GM21390 (cell line): ENCODE measurements around the gene LDLR.

Experiments used
- ATAC-seq: cut with Tn5 transposase; IDR thresholded peaks from one replicate; pipeline ENCODE4 v1.9.1; 2021; ENCODE audit not compliant: unreplicated experiment

The LDLR gene

DNA sequence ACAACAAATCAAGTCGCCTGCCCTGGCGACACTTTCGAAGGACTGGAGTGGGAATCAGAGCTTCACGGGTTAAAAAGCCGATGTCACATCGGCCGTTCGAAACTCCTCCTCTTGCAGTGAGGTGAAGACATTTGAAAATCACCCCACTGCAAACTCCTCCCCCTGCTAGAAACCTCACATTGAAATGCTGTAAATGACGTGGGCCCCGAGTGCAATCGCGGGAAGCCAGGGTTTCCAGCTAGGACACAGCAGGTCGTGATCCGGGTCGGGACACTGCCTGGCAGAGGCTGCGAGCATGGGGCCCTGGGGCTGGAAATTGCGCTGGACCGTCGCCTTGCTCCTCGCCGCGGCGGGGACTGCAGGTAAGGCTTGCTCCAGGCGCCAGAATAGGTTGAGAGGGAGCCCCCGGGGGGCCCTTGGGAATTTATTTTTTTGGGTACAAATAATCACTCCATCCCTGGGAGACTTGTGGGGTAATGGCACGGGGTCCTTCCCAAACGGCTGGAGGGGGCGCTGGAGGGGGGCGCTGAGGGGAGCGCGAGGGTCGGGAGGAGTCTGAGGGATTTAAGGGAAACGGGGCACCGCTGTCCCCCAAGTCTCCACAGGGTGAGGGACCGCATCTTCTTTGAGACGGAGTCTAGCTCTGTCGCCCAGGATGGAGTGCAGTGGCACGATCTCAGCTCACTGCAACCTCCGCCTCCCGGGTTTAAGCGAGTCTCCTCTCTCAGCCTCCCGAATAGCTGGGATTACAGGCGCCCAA is at the start of gene LDLR:
Gene LDLR, plus strand, starts transcription at position 210 of the 760 bp plus-strand sequence. Its CDS starts 86 bp downstream, at position 296.
- ATAC-seq, result no peak

DNA sequence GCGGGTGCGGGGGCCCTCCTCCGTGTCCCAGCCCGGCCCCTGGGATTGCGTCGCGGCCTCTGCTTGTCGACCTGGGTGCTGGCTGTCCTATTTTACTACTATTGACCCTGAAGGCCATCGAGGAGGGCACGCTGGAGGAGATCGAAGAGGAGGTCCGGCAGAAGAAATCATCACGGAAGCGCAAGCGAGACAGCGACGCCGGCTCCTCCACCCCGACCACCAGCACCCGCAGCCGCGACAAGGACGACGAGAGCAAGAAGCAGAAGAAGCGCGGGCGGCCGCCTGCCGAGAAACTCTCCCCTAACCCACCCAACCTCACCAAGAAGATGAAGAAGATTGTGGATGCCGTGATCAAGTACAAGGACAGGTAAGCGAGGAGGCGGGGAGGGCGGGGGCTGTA is 48.1 kb upstream of the LDLR start:
- ATAC-seq, result no peak

DNA sequence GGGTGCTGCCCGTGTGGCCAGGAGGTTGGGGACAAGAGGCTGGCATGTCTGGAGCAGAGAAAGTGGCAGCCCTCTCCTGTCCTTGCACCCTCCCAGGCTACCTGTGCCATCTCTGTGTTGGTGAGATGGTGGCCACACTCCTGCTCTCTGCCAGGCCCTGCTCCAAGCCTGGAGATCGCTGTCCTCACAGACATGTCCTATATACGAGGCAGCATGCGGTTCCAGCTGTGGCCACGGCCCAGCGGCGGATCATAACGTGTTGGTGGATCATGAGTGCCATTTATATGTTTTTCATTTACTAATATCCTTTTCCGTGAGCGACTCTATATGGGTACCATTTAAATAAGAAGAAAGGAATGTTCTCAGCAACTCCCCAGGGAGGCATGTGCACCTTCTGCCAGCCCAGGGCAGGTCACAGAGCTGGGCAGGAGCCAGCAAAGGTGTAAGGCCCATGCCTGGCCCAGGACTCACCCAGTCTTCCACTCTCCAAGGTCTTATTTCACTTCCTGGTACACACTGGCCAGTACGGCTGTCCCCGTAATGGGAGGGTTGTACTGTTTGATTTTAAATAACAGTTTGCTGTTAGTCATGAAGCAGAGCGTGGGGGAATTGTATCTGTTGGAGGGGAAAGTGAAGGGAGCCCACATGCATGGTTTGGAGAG is 47.2 kb upstream of the LDLR start:
- no peak for ATAC-seq

DNA sequence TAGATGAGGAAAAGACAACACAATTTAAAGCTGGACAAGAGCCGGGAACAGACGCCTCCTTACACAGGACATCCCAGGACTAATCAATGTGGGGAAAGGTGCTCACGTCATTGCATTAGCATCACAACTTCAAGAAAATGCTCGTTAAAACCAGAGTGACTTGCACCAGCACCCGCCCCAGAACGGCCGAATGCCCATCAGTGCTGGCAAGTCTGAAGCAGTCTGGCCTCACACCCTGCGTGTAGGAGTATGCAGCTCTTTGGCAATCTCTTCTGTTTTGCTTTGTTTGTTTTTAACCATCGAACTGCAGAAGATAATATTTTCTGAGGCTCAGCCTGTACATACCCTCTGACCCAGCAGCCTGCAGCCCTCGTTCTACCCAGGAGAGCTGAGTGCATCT is 44.8 kb upstream of the LDLR start:
- no peak for ATAC-seq

DNA sequence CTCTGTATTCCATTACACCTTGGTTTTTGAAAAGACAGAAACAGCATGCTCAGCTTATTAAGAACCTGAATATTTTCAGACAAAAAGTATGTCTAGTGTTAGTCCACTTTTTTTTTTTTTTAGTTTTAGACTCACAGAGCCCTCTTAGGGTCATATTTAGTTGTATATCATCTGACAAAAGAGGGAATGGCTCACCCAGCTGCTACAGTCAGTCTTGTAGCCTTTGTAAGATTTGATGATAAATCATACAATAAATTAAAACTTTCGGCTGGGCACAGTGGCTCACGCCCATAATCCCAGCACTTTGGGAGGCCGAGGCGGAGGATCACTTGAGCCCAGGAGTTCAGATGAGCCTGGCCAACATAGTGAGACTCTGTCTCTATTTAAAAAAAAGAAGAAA is 43.7 kb upstream of the LDLR start:
- no peak for ATAC-seq

DNA sequence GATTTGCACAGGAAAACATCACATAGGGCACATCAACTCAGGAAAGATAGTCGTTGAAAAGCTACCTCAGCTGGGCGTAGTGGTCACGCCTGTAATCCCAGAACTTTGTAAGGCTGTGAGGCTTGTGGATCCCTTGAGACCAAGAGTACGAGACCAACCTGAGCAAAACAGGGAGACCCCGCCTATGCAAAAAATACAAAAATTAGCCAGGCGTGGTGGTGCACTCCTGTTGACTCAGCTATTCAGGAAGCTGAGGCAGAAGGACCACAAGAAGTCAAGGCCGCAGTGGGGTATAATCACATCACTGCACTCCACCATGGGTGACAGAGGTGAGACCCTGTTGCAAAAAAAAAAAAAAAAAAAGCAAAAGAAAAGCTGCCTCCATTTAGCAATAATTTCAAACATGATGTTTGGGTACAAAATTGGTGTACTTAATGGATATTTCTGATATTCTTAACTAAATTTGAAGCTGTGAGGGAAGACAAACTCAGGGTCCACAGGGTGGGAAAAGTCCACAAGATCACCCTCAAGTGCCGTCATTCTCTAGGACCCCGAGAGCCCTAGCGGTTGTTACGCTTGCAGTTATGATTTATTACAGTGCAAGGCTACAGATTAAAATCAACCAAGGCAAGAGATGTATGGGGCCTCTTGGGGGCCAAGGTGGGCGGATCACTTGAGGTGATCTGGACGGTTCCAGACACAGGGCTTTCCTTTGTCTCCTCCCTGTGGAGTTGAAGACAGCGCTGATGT is 42.5 kb upstream of the LDLR start:
- ATAC-seq, result no peak

DNA sequence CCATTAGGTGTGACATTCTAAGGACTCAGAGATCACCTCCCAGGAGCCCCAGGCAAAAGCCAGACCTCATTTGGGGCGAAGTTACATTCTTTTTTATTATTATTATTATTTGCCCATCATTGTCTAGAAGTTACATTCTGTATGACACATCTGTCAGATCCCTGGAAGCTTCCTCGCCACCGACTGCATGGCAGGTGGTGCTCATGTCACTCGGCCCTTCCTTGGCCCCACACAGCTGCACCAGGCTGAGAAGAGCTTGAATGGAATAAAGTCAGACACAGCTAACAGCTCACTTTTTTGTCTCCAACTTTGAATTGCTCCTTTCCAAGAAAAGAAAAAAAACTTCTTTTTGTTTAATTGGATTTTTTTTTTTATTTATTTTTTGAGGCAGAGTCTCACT is 41.4 kb upstream of the LDLR start:
- ATAC-seq, result no peak

DNA sequence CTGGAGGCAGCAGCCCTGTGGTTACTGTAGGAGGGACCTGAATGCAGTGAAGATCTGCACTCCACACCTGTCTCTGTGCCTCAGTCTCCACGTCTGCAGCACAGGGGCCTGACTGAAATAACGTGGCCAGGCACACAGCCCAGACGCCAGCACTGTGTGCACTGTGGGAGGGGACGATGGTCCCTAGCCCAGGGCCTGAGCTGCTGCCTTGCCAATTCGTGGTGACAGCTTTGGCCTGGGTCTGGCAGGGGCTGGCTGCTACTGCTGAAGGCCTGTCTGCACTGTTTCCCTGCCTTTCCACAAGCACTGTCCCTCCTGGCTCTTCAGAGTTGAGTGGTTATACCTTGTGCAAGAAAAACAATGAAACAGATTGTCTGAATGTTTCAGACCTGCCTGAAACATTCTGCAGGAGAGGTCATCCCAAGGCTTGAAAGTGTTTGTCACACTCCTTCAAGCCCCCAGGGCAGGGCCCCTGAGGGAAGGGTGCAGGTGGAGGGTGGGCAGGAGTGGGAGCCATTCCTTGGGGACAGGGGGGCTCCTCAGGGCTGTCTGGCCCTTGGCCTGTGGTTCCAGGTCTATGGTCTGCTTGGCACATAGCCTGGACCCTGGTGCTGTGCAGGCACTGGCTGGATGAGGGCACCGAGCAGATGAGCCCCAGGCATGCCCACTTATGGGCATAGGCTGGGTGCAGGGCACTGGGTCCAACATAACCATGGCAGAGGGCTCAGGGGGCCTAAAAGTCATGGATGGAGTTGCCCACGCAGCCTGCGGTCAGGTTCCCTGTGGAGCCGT is 38.7 kb upstream of the LDLR start:
- ATAC-seq, result no peak

DNA sequence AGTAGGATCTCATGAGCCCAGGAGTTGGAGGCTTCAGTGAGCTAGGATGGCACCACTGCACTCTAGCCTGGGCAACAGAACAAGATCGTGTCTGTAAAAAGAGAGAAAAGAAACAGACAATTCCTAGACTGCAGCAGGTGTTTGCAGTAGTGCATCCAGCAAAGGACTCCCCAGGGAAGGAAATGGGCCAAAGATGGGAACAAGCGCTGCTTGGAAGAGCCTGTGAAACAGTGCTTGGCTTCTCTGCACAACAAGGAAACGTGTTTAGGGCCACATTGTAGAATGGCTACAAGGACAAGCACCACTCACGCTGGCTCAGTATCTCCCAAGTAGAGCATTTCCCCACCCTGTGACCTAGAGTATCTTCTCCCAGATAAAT is 35.5 kb upstream of the LDLR start:
- no peak for ATAC-seq

DNA sequence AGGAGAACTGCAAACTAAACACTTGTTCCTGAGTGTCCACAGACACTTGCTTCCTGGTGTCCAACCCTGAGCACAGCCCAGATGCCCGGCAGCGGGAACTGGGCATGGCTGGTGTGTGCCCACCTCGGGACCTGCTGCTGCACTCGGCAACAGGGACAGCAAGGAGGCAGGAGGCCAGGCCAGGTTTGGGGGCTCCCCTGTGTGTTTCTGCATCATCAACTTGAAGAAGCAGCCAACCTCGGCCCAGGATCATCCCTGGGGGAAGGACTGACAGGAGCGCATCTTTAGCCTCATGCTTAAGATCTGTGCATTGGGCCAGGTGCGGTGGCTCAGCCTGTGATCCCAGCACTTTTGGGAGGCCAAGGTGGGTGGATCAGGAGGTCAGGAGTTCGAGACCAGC is 35.1 kb upstream of the LDLR start:
- ATAC-seq, result no peak

DNA sequence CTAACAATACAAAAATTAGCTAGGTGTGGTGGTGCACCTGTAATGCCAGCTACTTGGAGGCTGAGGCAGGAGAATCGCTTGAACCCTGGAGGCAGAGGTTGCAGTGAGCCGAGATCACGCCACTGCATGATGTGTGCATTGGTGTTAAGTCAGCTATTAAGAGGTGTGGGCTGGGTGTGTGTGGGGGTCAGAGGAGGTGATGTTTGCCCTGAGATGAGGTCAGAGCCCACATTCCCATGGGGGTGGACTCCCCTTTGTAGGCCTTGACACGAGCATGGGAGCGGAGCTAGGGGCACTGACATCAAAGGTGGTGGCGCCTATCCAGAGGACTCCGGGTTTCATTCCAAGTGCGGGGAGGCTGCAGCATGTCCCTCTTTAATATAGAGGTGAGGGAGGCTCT is 34.6 kb upstream of the LDLR start:
- ATAC-seq, result no peak

DNA sequence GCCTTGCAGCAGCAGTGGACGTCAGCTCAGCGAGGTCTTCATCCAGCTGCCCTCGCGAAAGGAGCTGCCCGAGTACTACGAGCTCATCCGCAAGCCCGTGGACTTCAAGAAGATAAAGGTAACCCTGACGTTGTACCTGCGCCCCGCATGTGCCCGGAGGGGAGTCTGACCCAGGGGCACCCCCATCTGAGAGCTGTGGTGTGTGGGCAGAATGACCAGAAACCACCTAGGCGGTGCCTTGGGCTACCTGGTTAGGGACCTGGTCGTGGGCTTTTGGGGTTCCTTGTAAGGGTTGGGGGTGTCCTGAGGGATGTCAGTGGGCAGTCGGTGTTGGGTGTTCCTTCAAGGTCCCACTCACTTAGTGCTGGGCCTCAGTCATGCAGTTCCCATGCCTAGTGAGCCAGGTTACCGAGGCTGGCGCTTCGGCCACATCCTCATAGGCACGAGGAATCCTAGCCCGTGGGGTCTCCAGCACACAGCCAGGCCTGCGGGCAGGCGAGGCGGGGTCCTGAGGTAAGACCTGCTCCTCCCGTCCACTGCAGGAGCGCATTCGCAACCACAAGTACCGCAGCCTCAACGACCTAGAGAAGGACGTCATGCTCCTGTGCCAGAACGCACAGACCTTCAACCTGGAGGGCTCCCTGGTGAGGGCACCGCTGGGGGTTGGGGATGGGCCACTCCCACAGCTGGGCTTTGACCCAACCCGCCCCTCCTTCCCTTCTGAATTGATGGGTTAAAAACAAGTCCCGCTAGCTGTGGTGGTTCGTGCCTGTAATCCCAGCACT is 30.8 kb upstream of the LDLR start:
- ATAC-seq, result no peak

DNA sequence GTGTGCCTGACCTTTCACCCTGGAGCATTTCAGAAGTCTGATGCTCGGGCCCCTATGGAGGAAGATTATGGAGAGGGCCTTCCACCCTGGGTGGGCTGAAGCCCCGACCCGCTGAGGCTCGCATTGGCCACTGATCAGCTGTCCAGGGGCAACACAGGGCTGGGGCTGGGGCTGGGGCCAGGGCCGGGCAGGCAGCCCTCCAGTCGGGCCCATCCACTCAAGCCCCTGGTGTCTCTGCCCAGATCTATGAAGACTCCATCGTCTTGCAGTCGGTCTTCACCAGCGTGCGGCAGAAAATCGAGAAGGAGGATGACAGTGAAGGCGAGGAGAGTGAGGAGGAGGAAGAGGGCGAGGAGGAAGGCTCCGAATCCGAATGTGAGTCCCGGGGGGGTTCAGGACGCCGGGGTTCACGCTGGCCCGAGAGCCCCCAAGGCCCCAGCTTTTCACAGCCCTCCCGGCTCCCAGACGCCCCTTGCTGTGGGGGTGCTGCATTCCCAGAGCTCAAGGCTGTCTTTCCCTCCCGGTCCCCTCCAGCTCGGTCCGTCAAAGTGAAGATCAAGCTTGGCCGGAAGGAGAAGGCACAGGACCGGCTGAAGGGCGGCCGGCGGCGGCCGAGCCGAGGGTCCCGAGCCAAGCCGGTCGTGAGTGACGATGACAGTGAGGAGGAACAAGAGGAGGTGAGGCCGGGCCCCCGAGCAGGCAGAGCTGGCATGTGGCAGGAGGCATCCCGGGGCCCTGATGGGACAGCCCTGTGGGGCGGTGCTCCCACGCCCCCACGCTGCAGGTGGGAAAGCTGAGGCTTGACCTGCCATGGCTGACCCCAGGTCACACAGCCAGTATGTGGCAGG is 29.5 kb upstream of the LDLR start:
- ATAC-seq, result no peak

DNA sequence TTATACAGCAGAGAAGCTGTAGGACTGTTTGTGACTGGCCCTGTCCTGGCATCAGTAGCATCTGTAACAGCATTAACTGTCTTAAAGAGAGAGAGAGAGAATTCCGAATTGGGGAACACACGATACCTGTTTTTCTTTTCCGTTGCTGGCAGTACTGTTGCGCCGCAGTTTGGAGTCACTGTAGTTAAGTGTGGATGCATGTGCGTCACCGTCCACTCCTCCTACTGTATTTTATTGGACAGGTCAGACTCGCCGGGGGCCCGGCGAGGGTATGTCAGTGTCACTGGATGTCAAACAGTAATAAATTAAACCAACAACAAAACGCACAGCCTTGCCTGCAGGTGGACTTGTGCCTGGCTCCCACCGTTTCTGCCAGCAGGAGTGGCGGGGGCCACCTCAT is 27.3 kb upstream of the LDLR start:
- no peak for ATAC-seq

DNA sequence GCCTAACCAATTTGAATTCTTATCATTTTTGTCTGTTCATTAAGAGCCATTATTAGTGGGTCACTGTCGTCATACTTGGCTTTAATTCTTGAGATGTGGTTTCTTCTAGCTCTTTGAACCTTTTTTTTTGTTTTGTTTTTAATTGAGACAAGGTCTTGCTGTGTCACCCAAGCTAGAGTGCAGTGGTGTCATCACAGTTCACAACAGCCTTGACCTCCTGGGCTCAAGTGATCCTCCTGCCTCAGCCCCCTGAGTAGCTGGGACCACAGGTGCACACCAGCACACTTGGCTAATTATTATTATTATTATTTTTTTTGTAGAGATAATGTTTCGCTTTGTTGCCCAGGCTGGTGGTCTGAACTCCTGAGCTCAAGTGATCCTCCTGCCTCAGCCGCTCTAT is 25.8 kb upstream of the LDLR start:
- ATAC-seq, result no peak

DNA sequence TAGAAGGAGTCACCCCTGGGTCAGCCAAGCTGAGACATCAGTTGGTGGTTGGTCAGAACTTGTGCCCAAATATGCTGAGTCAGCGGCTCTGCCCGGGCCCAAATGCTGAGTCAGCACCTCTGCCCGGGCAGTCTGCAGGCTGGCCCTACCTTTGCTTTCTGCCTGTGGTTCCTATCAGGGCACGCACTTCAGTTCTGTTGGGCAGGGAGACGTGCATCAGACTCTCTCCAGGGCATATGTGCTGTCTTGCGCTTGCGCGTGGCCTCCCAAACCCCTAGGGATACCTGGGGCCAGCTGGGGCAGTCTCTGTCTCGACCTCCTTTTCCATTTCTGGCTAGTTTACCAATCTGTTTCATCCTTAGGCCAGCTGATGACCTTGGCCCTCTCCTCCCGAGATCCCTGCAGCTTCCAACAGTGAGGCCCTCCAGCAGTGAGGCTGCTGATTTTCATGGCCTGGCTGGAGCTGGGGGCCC is 24.4 kb upstream of the LDLR start:
- no peak for ATAC-seq

DNA sequence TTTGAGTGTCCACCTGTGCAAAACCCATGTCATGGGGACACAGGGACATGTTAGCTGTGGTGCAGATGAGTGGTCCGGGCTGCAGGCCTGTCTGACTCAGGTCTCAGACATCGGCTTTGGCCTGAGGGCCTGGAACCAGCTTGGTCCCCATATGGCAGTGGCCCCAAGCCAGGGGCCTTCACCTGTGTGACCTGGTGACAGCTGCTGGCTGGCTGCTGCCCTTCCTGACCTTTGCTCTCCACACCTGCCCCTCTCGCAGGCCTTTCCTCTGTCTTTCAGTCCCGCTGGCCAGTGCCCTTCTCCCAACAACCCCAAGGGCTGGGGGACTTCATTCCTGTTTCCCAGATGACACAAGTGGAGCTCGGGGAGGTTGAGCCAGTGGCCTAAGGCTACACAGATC is 22.9 kb upstream of the LDLR start:
- ATAC-seq, result no peak

DNA sequence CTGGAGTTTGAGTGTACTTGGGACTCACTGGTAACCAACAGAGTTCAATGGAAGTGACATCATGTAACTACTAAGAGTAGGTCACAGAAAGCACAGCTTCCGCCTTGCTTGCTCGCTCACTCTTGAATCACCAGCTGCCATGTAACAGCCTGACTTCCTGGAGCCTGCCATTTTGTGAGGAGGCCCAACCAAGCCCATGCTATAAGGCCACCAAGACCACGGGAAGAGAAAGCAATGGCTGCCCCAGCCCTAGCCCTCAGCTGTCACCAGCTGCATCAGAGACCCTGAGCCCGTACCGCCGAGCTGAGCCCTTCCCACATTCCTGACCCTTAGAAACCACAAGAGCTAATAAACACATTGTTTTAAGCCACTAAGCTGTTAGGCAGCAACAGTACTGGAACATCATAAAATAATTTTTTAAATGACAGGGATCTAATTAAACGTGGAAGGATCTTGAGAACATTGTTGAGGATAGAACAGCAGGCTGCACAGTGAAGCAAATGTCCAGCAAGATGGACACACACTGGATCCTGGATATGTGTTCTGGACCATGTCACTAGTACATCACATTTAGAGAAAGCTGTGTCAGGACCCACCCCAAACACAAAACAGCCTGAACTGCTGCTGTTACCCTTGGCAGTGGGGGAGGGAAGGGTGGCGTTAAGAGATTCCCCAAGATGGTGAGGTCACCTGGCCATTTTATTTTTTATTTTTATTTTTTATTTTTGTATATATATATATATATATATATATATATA is 21.7 kb upstream of the LDLR start:
- no peak for ATAC-seq

DNA sequence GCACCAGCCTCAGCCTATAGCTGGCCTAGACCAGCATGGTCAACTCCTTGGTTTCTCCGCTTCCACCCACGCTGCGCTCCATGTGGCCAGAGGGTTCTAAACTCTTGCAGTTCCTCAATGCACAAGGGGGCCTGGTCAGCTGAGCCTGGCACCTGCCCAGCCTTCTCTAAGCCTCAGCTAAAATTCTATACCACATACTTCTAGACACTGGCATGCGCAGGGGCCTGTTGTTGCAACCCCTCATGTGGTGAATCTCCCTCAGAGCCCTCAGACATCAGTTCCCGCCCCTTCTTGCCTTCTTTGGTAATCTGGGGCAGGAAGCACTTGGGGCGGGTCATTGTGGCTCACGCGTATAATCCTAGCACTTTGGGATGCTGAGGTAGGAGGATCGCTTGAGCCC is 19.7 kb upstream of the LDLR start:
- ATAC-seq, result no peak
